GM10266 (cell line): ENCODE data around the gene DOCK4.

Experiments
- DNase-seq: peaks from one replicate; pipeline ENCODE4 v3.0.0; 2012; ENCODE audit errors: extremely low spot score
- CTCF ChIP-seq: IDR thresholded peaks from 2 replicates; pipeline ENCODE4 v1.5.1; 2012; ENCODE audit warnings: mild to moderate bottlenecking, low read depth; ENCODE audit not compliant: control insufficient read depth, insufficient read depth; ENCODE audit errors: missing control alignments

DOCK4 gene

GRCh38 chr7:112079122-112079521 is 127.1 kb downstream of the DOCK4 start:
- DNase-seq, result no peak
- no peak for TF ChIP-seq CTCF

GRCh38 chr7:112076324-112076723 is 129.9 kb downstream of the DOCK4 start:
- no peak for DNase-seq
- no peak for TF ChIP-seq CTCF

- TF ChIP-seq CTCF, result no peak
- DNase-seq, result no peak
Observed at GRCh38 chr7:112074464-112074863, 131.7 kb downstream of the DOCK4 start.

- TF ChIP-seq CTCF, result no peak
- DNase-seq, result no peak
Observed at GRCh38 chr7:112073530-112073929, 132.7 kb downstream of the DOCK4 start.

- DNase-seq, result no peak
- TF ChIP-seq CTCF, result no peak
Observed at GRCh38 chr7:112072541-112073245, 133.5 kb downstream of the DOCK4 start.

GRCh38 chr7:112071856-112072255 is 134.3 kb downstream of the DOCK4 start:
- no peak for TF ChIP-seq CTCF
- DNase-seq, result no peak

GRCh38 chr7:112070674-112071256 is 135.4 kb downstream of the DOCK4 start:
- DNase-seq, result no peak
- no peak for TF ChIP-seq CTCF
